ENCODE measurements around the gene PROCA1.
"Not testable (repeated sequence)": the region's sequence is repeated elsewhere in the genome, so short reads cannot be mapped to it uniquely, and the experiment has no call there.

DNA sequence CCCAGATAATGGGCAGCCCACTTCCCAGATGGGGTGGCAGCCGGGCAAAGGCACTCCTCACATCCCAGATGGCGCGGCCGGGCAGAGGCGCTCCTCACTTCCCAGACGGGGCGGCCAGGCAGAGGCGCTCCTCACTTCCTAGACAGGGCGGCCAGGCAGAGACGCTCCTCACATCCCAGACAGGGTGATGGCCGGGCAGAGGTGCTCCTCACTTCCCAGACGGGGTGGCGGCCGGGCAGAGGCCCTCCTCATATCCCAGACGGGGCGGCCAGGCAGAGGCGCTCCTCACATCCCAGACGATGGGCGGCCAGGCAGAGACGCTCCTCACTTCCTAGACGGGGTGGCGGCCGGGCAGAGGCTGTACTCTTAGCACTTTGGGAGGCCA lies 52.2 kb downstream of the PROCA1 start:
- not testable (repeated sequence) for TF ChIP-seq EZH2 (IDR thresholded peaks at IDR 0.05; ENCODE audit: low read length)
- TF ChIP-seq, protein P1, sequence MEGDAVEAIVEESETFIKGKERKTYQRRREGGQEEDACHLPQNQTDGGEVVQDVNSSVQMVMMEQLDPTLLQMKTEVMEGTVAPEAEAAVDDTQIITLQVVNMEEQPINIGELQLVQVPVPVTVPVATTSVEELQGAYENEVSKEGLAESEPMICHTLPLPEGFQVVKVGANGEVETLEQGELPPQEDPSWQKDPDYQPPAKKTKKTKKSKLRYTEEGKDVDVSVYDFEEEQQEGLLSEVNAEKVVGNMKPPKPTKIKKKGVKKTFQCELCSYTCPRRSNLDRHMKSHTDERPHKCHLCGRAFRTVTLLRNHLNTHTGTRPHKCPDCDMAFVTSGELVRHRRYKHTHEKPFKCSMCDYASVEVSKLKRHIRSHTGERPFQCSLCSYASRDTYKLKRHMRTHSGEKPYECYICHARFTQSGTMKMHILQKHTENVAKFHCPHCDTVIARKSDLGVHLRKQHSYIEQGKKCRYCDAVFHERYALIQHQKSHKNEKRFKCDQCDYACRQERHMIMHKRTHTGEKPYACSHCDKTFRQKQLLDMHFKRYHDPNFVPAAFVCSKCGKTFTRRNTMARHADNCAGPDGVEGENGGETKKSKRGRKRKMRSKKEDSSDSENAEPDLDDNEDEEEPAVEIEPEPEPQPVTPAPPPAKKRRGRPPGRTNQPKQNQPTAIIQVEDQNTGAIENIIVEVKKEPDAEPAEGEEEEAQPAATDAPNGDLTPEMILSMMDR (optimal IDR thresholded peaks at IDR 0.05 in 1 of 3, IDR thresholded peaks at IDR 0.05 in 1 of 3, conservative IDR thresholded peaks at IDR 0.05 in 1 of 3; ENCODE audit: extremely low read depth in 1 of 3, insufficient read depth in 2 of 3, low read length in 3 of 3) = not testable (repeated sequence)

Measured in keratinocyte (primary cell).